ENCODE results near the gene MED27. TPM values are rescaled to one million over a fixed set of nuclear protein-coding genes. Genes with fewer than 3 reads are reported as not detected.
A peak's percentile ranks its signal among the peaks of the same experiment; 100 is the strongest.

The MED27 gene
- total and polyA plus RNA-seq, 2 of the 13 experiments (the other 11 are each of a cell fraction or from before 2014, with no cell fraction given): 16.9 to 19.0 TPM

DNA sequence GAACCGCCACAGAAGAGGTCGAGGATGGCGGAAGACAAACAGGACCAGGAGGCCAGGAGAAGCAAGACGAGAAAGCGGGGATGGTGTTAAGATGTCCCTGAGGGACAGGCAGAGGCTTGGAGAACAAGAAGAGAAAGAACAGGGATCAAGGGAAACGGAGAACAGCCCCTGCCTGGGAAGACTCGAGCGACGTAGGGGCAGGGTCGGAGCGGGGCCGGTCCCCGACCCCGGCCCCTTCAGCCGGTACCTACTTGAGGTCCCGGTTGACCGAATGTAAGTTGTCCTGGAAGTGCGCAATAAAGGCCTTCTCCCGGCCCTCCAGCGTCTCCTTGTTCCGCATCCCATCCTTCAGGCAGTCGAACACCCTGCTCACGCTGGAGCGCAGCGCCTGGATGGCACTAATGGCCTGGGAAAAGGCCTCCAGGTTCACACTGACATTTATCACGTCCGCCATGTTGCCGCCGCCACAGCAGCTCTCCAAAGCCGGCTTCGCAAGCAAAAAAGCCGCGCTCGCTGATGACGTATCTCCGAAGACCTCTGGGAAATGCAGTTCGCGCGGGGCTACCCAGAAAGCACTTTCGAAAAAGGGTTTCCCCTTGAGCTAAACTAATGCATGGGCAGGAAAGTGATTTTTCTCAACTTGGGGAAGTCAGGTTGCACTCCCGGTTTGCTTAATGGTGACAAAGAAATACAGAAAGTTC is at the start of gene MED27 (continued):
- TF ChIP-seq, protein P1, sequence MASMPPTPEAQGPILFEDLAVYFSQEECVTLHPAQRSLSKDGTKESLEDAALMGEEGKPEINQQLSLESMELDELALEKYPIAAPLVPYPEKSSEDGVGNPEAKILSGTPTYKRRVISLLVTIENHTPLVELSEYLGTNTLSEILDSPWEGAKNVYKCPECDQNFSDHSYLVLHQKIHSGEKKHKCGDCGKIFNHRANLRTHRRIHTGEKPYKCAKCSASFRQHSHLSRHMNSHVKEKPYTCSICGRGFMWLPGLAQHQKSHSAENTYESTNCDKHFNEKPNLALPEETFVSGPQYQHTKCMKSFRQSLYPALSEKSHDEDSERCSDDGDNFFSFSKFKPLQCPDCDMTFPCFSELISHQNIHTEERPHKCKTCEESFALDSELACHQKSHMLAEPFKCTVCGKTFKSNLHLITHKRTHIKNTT (CRISPR knock-in tag; IDR thresholded peaks at IDR 0.05): no peak
- TF ChIP-seq ISL2 (CRISPR knock-in tag; IDR thresholded peaks at IDR 0.05) (no peak), HDAC2 (CRISPR knock-in tag; IDR thresholded peaks at IDR 0.05) (peak; percentile 66), HNRNPH1 (optimal IDR thresholded peaks at IDR 0.05; ENCODE audit: low read depth, low read length) (no peak), ZBTB38 (CRISPR knock-in tag; IDR thresholded peaks at IDR 0.05) (no peak), ZMAT3 (CRISPR knock-in tag; conservative IDR thresholded peaks at IDR 0.05) (0 out of 2 replicates have a peak, but pooled peaks have one; percentile 26), MXI1 (IDR thresholded peaks at IDR 0.05; ENCODE audit: borderline replicate concordance, low read depth, low read length) (peak; percentile 62; the same call in 1 of the 3 replicates), YY1 (IDR thresholded peaks at IDR 0.05; ENCODE audit: insufficient read depth, insufficient replicate concordance, low read depth, low read length) (peak; percentile 93), ZNF331 (CRISPR knock-in tag; IDR thresholded peaks at IDR 0.05) (0 out of 2 replicates have a peak, but pooled peaks have one; percentile 29), IRF2 (CRISPR knock-in tag; IDR thresholded peaks at IDR 0.05) (peak; percentile 94), IKZF1 (IDR thresholded peaks at IDR 0.05) (no peak)
- TF ChIP-seq, protein P2, sequence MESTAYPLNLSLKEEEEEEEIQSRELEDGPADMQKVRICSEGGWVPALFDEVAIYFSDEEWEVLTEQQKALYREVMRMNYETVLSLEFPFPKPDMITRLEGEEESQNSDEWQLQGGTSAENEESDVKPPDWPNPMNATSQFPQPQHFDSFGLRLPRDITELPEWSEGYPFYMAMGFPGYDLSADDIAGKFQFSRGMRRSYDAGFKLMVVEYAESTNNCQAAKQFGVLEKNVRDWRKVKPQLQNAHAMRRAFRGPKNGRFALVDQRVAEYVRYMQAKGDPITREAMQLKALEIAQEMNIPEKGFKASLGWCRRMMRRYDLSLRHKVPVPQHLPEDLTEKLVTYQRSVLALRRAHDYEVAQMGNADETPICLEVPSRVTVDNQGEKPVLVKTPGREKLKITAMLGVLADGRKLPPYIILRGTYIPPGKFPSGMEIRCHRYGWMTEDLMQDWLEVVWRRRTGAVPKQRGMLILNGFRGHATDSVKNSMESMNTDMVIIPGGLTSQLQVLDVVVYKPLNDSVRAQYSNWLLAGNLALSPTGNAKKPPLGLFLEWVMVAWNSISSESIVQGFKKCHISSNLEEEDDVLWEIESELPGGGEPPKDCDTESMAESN (CRISPR knock-in tag; conservative IDR thresholded peaks at IDR 0.05): 0 out of 2 replicates have a peak, but pooled peaks have one; percentile 29
- TF ChIP-seq, protein P3, sequence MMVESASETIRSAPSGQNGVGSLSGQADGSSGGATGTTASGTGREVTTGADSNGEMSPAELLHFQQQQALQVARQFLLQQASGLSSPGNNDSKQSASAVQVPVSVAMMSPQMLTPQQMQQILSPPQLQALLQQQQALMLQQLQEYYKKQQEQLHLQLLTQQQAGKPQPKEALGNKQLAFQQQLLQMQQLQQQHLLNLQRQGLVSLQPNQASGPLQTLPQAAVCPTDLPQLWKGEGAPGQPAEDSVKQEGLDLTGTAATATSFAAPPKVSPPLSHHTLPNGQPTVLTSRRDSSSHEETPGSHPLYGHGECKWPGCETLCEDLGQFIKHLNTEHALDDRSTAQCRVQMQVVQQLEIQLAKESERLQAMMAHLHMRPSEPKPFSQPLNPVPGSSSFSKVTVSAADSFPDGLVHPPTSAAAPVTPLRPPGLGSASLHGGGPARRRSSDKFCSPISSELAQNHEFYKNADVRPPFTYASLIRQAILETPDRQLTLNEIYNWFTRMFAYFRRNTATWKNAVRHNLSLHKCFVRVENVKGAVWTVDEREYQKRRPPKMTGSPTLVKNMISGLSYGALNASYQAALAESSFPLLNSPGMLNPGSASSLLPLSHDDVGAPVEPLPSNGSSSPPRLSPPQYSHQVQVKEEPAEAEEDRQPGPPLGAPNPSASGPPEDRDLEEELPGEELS (CRISPR knock-in tag; IDR thresholded peaks at IDR 0.05): 0 out of 2 replicates have a peak, but pooled peaks have one; percentile 17
- TF ChIP-seq, protein P4, sequence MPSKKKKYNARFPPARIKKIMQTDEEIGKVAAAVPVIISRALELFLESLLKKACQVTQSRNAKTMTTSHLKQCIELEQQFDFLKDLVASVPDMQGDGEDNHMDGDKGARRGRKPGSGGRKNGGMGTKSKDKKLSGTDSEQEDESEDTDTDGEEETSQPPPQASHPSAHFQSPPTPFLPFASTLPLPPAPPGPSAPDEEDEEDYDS (CRISPR knock-in tag; IDR thresholded peaks at IDR 0.05): no peak
- TF ChIP-seq, protein P5, sequence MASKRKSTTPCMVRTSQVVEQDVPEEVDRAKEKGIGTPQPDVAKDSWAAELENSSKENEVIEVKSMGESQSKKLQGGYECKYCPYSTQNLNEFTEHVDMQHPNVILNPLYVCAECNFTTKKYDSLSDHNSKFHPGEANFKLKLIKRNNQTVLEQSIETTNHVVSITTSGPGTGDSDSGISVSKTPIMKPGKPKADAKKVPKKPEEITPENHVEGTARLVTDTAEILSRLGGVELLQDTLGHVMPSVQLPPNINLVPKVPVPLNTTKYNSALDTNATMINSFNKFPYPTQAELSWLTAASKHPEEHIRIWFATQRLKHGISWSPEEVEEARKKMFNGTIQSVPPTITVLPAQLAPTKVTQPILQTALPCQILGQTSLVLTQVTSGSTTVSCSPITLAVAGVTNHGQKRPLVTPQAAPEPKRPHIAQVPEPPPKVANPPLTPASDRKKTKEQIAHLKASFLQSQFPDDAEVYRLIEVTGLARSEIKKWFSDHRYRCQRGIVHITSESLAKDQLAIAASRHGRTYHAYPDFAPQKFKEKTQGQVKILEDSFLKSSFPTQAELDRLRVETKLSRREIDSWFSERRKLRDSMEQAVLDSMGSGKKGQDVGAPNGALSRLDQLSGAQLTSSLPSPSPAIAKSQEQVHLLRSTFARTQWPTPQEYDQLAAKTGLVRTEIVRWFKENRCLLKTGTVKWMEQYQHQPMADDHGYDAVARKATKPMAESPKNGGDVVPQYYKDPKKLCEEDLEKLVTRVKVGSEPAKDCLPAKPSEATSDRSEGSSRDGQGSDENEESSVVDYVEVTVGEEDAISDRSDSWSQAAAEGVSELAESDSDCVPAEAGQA (IDR thresholded peaks at IDR 0.05; ENCODE audit: low read depth): peak; percentile 90
- TF ChIP-seq, protein P5 (CRISPR knock-in tag; IDR thresholded peaks at IDR 0.05; ENCODE audit: borderline replicate concordance): no peak
- TF ChIP-seq, protein P6, sequence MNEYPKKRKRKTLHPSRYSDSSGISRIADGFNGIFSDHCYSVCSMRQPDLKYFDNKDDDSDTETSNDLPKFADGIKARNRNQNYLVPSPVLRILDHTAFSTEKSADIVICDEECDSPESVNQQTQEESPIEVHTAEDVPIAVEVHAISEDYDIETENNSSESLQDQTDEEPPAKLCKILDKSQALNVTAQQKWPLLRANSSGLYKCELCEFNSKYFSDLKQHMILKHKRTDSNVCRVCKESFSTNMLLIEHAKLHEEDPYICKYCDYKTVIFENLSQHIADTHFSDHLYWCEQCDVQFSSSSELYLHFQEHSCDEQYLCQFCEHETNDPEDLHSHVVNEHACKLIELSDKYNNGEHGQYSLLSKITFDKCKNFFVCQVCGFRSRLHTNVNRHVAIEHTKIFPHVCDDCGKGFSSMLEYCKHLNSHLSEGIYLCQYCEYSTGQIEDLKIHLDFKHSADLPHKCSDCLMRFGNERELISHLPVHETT (CRISPR knock-in tag; conservative IDR thresholded peaks at IDR 0.05): no peak; the same call in 1 of the 2 replicates
